Endothelial cell of umbilical vein (primary cell): ENCODE data around the gene CFAP97D1. TPM values are rescaled to one million over a fixed set of nuclear protein-coding genes. Genes with fewer than 3 reads are reported as not detected.

Source experiments
- BruUV-seq: library from RNA; stranded (reverse); fragments of 400-500 nt; replicated peaks from 2 replicates; lab custom pipeline; 2021; lab: Mats Ljungman, UMichigan
- CTCF ChIA-PET: fragments of 300-600, 350-600 bp; sonication (Branson Sonifier 250); formaldehyde crosslinking; loops from one replicate; lab custom pipeline; 2021; ENCODE audit warnings: antibody characterized with exemption, inconsistent platforms; lab: Charles Lee
- POLR2A ChIA-PET: fragments of 300-600, 350-600 bp; sonication (Branson Sonifier 250); formaldehyde crosslinking; loops from one replicate; lab custom pipeline; 2021; ENCODE audit warnings: antibody characterized with exemption, inconsistent platforms; lab: Charles Lee
- DNase-seq: peaks from one replicate; pipeline ENCODE4 v3.0.0-alpha.2; 2011; ENCODE audit warnings: low read depth, low spot score
- FAIRE-seq: peaks from 2 replicates; lab custom pipeline; 2011; peaks lifted over from hg19 to GRCh38; lab: Jason Lieb, UNC
- H2AFZ ChIP-seq: 2 replicates; pipeline ENCODE4 v1.6.0; 2012; ENCODE audit warnings: low read depth, low read length, control low read depth, inconsistent platforms
- H3K27ac ChIP-seq: 2 replicates; pipeline ENCODE4 v1.5.1; 2011; ENCODE audit warnings: low read depth, mild to moderate bottlenecking, control low read depth, low read length, moderate library complexity; ENCODE audit not compliant: insufficient read depth
- H3K27me3 ChIP-seq, 2 experiments: 2 replicates each; pipeline versions ENCODE4 v1.6.0 to v1.6.1; 2011; ENCODE audit warnings: low read length in 2 of 2, mixed read lengths in 1 of 2; ENCODE audit not compliant: control insufficient read depth in 2 of 2, insufficient read depth in 2 of 2
- H3K36me3 ChIP-seq, 2 experiments: 2 replicates in 1 of 2; 3 replicates in 1 of 2; pipeline ENCODE4 v1.5.1; 2011; ENCODE audit warnings: low read length in 2 of 2, mild to moderate bottlenecking in 1 of 2, moderate library complexity in 1 of 2; ENCODE audit not compliant: control insufficient read depth in 2 of 2, insufficient read depth in 2 of 2; ENCODE audit errors: extremely low read depth in 1 of 2
- H3K4me1 ChIP-seq: 3 replicates; pipeline ENCODE4 v1.5.1; 2011; ENCODE audit warnings: mild to moderate bottlenecking, low read length; ENCODE audit not compliant: control insufficient read depth, insufficient read depth; ENCODE audit errors: extremely low read depth
- H3K4me2 ChIP-seq: 2 replicates; pipeline ENCODE4 v1.6.1; 2011; ENCODE audit warnings: low read length, control low read depth, mixed read lengths; ENCODE audit not compliant: insufficient read depth
- H3K4me3 ChIP-seq, 3 experiments: fragments of 200-600 bp in 1 of 3; sonication (generic), shearing (Covaris generic) in 1 of 3; replicated peaks in 1 of 3; 2 replicates each; pipeline ENCODE4 v1.5.1; 2011 to 2016; ENCODE audit warnings: control low read depth in 3 of 3, low read length in 3 of 3, mild to moderate bottlenecking in 2 of 3, inconsistent platforms in 1 of 3, low read depth in 1 of 3, moderate library complexity in 1 of 3; ENCODE audit not compliant: insufficient read depth in 1 of 3
- H3K79me2 ChIP-seq: 2 replicates; pipeline ENCODE4 v1.6.0; 2012; ENCODE audit warnings: low read length, inconsistent platforms; ENCODE audit not compliant: control insufficient read depth, insufficient read depth
- H3K9ac ChIP-seq: replicated peaks from 2 replicates; pipeline ENCODE3; 2011; ENCODE audit warnings: low read length, control low read depth; ENCODE audit not compliant: insufficient read depth; ENCODE audit errors: extremely low read depth
- H3K9me1 ChIP-seq: replicated peaks from 3 replicates; pipeline ENCODE4 v1.6.0; 2011; ENCODE audit warnings: mild to moderate bottlenecking, low read length; ENCODE audit not compliant: control insufficient read depth, insufficient read depth; ENCODE audit errors: extremely low read depth
- H3K9me3 ChIP-seq: replicated peaks from 2 replicates; pipeline ENCODE4 v1.5.1; 2012; ENCODE audit warnings: low read length, inconsistent platforms; ENCODE audit not compliant: control insufficient read depth, insufficient read depth
- H4K20me1 ChIP-seq: replicated peaks from 2 replicates; pipeline ENCODE3; 2011; ENCODE audit warnings: mild to moderate bottlenecking, low read length; ENCODE audit not compliant: control insufficient read depth, insufficient read depth; ENCODE audit errors: extremely low read depth
- EZH2 ChIP-seq: IDR thresholded peaks from 2 replicates; pipeline ENCODE4 v1.6.1; 2012; ENCODE audit warnings: borderline replicate concordance, low read depth, mild to moderate bottlenecking, moderate library complexity, low read length, inconsistent platforms; ENCODE audit not compliant: severe bottlenecking
- FOS ChIP-seq: IDR thresholded peaks from 2 replicates; pipeline ENCODE4 v1.6.1; 2011; ENCODE audit warnings: mild to moderate bottlenecking, low read length, moderate library complexity, borderline replicate concordance; ENCODE audit not compliant: insufficient read depth
- GATA2 ChIP-seq: IDR thresholded peaks from 2 replicates; pipeline ENCODE4 v1.7.0; 2011; ENCODE audit warnings: low read depth, mild to moderate bottlenecking, moderate library complexity, mixed read lengths, low read length; ENCODE audit not compliant: insufficient read length, insufficient read depth
- JUN ChIP-seq: IDR thresholded peaks from 2 replicates; pipeline ENCODE4 v1.6.1; 2011; ENCODE audit warnings: borderline replicate concordance, low read depth; ENCODE audit not compliant: insufficient read length, insufficient read depth
- MYC ChIP-seq: IDR thresholded peaks from one replicate; pipeline ENCODE4 v1.6.1; 2011; ENCODE audit warnings: mild to moderate bottlenecking, low read depth, low read length
- POLR2A ChIP-seq: IDR thresholded peaks from 2 replicates; pipeline ENCODE4 v1.6.1; 2012; ENCODE audit warnings: low read depth, mild to moderate bottlenecking, control low read depth, low read length
- POLR2AphosphoS5 ChIP-seq: IDR thresholded peaks from 2 replicates; pipeline ENCODE4 v1.6.1; 2012; ENCODE audit warnings: low read depth, mild to moderate bottlenecking, control low read depth, low read length, moderate library complexity; ENCODE audit not compliant: insufficient read depth
- dilution Hi-C: fragments of 300-500 bp; cut with MboI; formaldehyde crosslinking; loops from one replicate; pipeline ENCODE4 v1.15.0; 2019; ENCODE audit warnings: low sequenced_read_pairs; ENCODE audit not compliant: extremely low pct_ligation_motif_present
- intact Hi-C: fragments of 100-400 bp; cut with micrococcal nuclease; formaldehyde crosslinking; loops from one replicate; pipeline ENCODE4 v1.10.0; 2022
- polyA plus RNA-seq, 4 experiments: library from polyadenylated mRNA; depleted of rRNA in 3 of 4; stranded (reverse) in 3 of 4; unstranded in 1 of 4; fragments of >200 nt; gene quantifications; 2 replicates each; pipeline versions ENCODE4 v1.2.1 to v1.2.3, GENCODE V29; 2011 to 2012; ENCODE audit warnings: missing spikeins in 1 of 4
- total RNA-seq: library from RNA; stranded (reverse); gene quantifications from 2 replicates; pipeline ENCODE4 v1.2.3, GENCODE V29; 2021
- TF ChIP-seq, protein P1 (sequence below): IDR thresholded peaks from 2 replicates; pipeline ENCODE4 v1.6.1; 2011; ENCODE audit not compliant: insufficient read depth, insufficient read length
- TF ChIP-seq, protein P2 (sequence below), 2 donors: IDR thresholded peaks; 1 replicate in 1 of 2; 2 replicates in 1 of 2; pipeline ENCODE4 v1.5.1; 2011; ENCODE audit warnings: low read length in 2 of 2, mild to moderate bottlenecking in 2 of 2, moderate library complexity in 2 of 2, control low read depth in 1 of 2, inconsistent platforms in 1 of 2, low read depth in 1 of 2; ENCODE audit not compliant: insufficient read depth in 1 of 2; ENCODE audit errors: extremely low read depth in 1 of 2

CFAP97D1 gene
- total and polyA plus RNA-seq, 2 donors (not counting 3 experiments of a cell fraction or from before 2014, with no cell fraction given) = not detected

DNA sequence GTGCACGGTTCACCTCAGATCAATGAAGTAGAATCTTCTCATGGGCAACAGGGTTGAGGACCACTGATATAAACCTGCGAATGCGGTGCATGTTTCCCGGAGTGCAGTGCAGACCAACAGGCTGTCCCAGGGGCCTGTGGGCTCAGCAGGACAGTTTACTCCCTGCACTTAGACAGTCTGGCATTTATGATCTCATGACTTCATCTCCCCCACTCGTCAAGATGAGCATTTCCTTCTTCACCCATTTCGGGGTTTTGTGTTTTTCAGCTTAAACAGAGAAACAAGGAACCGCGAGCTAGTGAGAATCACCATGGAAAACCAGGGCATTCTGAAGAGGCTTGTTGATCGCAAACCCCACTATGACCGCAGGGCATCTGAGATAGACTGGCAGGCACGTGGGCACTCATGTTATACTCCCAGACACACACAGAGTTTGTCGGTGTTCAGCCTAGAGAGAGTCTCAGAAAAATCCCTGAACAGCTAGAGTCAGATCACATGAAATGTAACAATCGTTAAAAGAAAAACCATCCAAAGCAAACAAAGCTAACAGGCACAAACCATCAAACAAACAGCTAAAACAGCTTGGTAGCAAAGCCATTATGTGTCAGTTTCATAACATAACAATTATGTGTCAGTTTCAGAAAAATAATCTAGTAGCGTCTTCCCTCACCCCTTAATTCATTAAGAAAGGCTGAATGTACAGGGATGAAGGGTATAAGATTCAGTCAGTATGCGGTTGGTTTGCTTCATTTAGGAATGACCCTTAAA, 2.9 kb downstream of the CFAP97D1 start:
- Histone ChIP-seq H2AFZ (no peak overlapping the region), H3K9ac (no peak overlapping the region), H4K20me1 (no peaks in the 10 kb centered on the region), H3K9me1 (no peaks in the 10 kb centered on the region), H3K27me3 (peaks cover 0 to 3% of the 10 kb centered on the region in 2 experiments), H3K27ac (no peak overlapping the region), H3K79me2 (no peaks in the 10 kb centered on the region), H3K36me3 (no peaks in the 10 kb centered on the region), H3K4me3 (no peak overlapping the region), H3K4me1 (peaks cover 22% of the 10 kb centered on the region), H3K9me3 (no peaks in the 10 kb centered on the region), H3K4me2 (no peak overlapping the region)
- FAIRE-seq = no peak
- ChIA-PET POLR2A (no interaction called here), CTCF (interaction anchor here (0.9 to 1.4 kb wide), 3 partner anchors 16 to 63 kb away, joined by 3 to 6 read pairs (median 3); partner anchors contain the start of gene CD300LG)
- BruUV-seq = no TSS peak
- TF ChIP-seq, protein P1, sequence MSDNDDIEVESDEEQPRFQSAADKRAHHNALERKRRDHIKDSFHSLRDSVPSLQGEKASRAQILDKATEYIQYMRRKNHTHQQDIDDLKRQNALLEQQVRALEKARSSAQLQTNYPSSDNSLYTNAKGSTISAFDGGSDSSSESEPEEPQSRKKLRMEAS = no peak
- no peak for TF ChIP-seq GATA2
- no peak for TF ChIP-seq POLR2AphosphoS5
- TF ChIP-seq MYC = no peak
- no peak for TF ChIP-seq FOS
- TF ChIP-seq EZH2 = no peak
- TF ChIP-seq, protein P2, sequence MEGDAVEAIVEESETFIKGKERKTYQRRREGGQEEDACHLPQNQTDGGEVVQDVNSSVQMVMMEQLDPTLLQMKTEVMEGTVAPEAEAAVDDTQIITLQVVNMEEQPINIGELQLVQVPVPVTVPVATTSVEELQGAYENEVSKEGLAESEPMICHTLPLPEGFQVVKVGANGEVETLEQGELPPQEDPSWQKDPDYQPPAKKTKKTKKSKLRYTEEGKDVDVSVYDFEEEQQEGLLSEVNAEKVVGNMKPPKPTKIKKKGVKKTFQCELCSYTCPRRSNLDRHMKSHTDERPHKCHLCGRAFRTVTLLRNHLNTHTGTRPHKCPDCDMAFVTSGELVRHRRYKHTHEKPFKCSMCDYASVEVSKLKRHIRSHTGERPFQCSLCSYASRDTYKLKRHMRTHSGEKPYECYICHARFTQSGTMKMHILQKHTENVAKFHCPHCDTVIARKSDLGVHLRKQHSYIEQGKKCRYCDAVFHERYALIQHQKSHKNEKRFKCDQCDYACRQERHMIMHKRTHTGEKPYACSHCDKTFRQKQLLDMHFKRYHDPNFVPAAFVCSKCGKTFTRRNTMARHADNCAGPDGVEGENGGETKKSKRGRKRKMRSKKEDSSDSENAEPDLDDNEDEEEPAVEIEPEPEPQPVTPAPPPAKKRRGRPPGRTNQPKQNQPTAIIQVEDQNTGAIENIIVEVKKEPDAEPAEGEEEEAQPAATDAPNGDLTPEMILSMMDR (IDR thresholded peaks at IDR 0.05; ENCODE audit: extremely low read depth in 1 of 2, insufficient read depth in 1 of 2, low read depth in 1 of 2, low read length in 2 of 2) = no peak
- no peak for TF ChIP-seq JUN
- TF ChIP-seq POLR2A = no peak
- dilution Hi-C loops (no loop called here), intact Hi-C loops (no loop called here)
- DNase-seq = no peak
